Measurements from ENCODE around the gene GNPTG.

Gene GNPTG

GRCh38 chr16:1395444-1396031, 43.8 kb downstream of the GNPTG start:
- Histone ChIP-seq H3K4me2 (ENCODE audit: low read length) (no peak overlapping the region), H3K27me3 (ENCODE audit: control insufficient read depth, insufficient read depth, low read length) (no peaks in the 10 kb centered on the region), H3K4me1 (no peaks in the 10 kb centered on the region), H3K36me3 (ENCODE audit: control insufficient read depth, insufficient read depth, low read length) (no peaks in the 10 kb centered on the region), H2AFZ (no peak overlapping the region), H3K4me3 (ENCODE audit: low read depth, low read length) (no peak overlapping the region), H3K9me3 (ENCODE audit: control insufficient read depth, low read length) (no peaks in the 10 kb centered on the region), H3K79me2 (peaks cover 5% of the 10 kb centered on the region), H3K27ac (no peak overlapping the region), H3K9ac (no peak overlapping the region)
- TF ChIP-seq, protein P1, sequence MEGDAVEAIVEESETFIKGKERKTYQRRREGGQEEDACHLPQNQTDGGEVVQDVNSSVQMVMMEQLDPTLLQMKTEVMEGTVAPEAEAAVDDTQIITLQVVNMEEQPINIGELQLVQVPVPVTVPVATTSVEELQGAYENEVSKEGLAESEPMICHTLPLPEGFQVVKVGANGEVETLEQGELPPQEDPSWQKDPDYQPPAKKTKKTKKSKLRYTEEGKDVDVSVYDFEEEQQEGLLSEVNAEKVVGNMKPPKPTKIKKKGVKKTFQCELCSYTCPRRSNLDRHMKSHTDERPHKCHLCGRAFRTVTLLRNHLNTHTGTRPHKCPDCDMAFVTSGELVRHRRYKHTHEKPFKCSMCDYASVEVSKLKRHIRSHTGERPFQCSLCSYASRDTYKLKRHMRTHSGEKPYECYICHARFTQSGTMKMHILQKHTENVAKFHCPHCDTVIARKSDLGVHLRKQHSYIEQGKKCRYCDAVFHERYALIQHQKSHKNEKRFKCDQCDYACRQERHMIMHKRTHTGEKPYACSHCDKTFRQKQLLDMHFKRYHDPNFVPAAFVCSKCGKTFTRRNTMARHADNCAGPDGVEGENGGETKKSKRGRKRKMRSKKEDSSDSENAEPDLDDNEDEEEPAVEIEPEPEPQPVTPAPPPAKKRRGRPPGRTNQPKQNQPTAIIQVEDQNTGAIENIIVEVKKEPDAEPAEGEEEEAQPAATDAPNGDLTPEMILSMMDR (IDR thresholded peaks at IDR 0.05), result no peak

GRCh38 chr16:1397779-1398178, 46.0 kb downstream of the GNPTG start:
- Histone ChIP-seq H3K27ac (no peak overlapping the region), H3K9me3 (ENCODE audit: control insufficient read depth, low read length) (no peaks in the 10 kb centered on the region), H3K4me2 (ENCODE audit: low read length) (no peak overlapping the region), H2AFZ (no peak overlapping the region), H3K4me1 (no peaks in the 10 kb centered on the region), H3K27me3 (ENCODE audit: control insufficient read depth, insufficient read depth, low read length) (no peaks in the 10 kb centered on the region), H3K36me3 (ENCODE audit: control insufficient read depth, insufficient read depth, low read length) (no peaks in the 10 kb centered on the region), H3K79me2 (peaks cover 8% of the 10 kb centered on the region), H3K9ac (no peak overlapping the region), H3K4me3 (ENCODE audit: low read depth, low read length) (no peak overlapping the region)
- TF ChIP-seq, protein P1 (IDR thresholded peaks at IDR 0.05), result no peak

- peaks cover 8% of the 10 kb centered on the region for H3K79me2 ChIP-seq
- H3K36me3 ChIP-seq (ENCODE audit: control insufficient read depth, insufficient read depth, low read length), result no peaks in the 10 kb centered on the region
- H3K4me3 ChIP-seq (ENCODE audit: low read depth, low read length), result no peak overlapping the region
- TF ChIP-seq, protein P1 (IDR thresholded peaks at IDR 0.05), result no peak
- no peaks in the 10 kb centered on the region for H3K9me3 ChIP-seq (ENCODE audit: control insufficient read depth, low read length)
- no peak overlapping the region for H3K4me2 ChIP-seq (ENCODE audit: low read length)
- no peak overlapping the region for H2AFZ ChIP-seq
- no peak overlapping the region for H3K9ac ChIP-seq
- no peaks in the 10 kb centered on the region for H3K4me1 ChIP-seq
- H3K27ac ChIP-seq, result no peak overlapping the region
- H3K27me3 ChIP-seq (ENCODE audit: control insufficient read depth, insufficient read depth, low read length), result no peaks in the 10 kb centered on the region
Measured at GRCh38 chr16:1398351-1398750, 46.6 kb downstream of the GNPTG start.

GRCh38 chr16:1398826-1399581, 47.3 kb downstream of the GNPTG start:
- Histone ChIP-seq H3K79me2 (peaks cover 8% of the 10 kb centered on the region), H2AFZ (no peak overlapping the region), H3K9ac (no peak overlapping the region), H3K4me2 (ENCODE audit: low read length) (no peak overlapping the region), H3K9me3 (ENCODE audit: control insufficient read depth, low read length) (no peaks in the 10 kb centered on the region), H3K27me3 (ENCODE audit: control insufficient read depth, insufficient read depth, low read length) (no peaks in the 10 kb centered on the region), H3K36me3 (ENCODE audit: control insufficient read depth, insufficient read depth, low read length) (no peaks in the 10 kb centered on the region), H3K4me3 (ENCODE audit: low read depth, low read length) (no peak overlapping the region), H3K27ac (no peak overlapping the region), H3K4me1 (no peaks in the 10 kb centered on the region)
- TF ChIP-seq, protein P1 (IDR thresholded peaks at IDR 0.05), result no peak

Measured in parathyroid adenoma (tissue), 2 donors.